K562 (cell line): ENCODE measurements around the gene TMEM245. TPM values are rescaled to one million over a fixed set of nuclear protein-coding genes. Genes with fewer than 3 reads are reported as not detected.

Experiments used
- DDX20 ChIP-seq: fragments of 450-650 bp; IDR thresholded peaks from 2 replicates; pipeline ENCODE4 v1.6.1; 2016; ENCODE audit warnings: missing genetic modification characterization, low read depth, mild to moderate bottlenecking, missing compliant biosample characterization, moderate library complexity
- FUS ChIP-seq: fragments of 200-400 bp; formaldehyde crosslinking; optimal IDR thresholded peaks from 2 replicates; pipeline ENCODE3; 2017; ENCODE audit warnings: low read depth, low read length
- HEY1 ChIP-seq: fragments of 250-450 bp; sonication (Bioruptor Pico); IDR thresholded peaks from 2 replicates; pipeline ENCODE4 v1.5.0; 2020; ENCODE audit warnings: mild to moderate bottlenecking, moderate library complexity, borderline replicate concordance
- HMGN3 ChIP-seq: IDR thresholded peaks from 2 replicates; pipeline ENCODE4 v1.6.1; 2011; ENCODE audit warnings: borderline replicate concordance, low read depth, mild to moderate bottlenecking, mixed read lengths, low read length; ENCODE audit not compliant: insufficient read length; ENCODE audit errors: extremely low read depth
- IRF1 ChIP-seq: sonication (generic); formaldehyde crosslinking; IDR thresholded peaks from 2 replicates; pipeline ENCODE4 v1.8.0; 2022; ENCODE audit warnings: missing genetic modification reagents, mild to moderate bottlenecking, borderline replicate concordance
- JUND ChIP-seq, 2 experiments: IDR thresholded peaks; 2 replicates in 1 of 2; 3 replicates in 1 of 2; pipeline ENCODE4 v1.6.1; 2011; ENCODE audit warnings: borderline replicate concordance in 2 of 2, low read depth in 2 of 2, low read length in 2 of 2, improper control_type of control experiment in 1 of 2, missing biosample characterization in 1 of 2, missing genetic modification characterization in 1 of 2, missing genetic modification reagents in 1 of 2
- KDM1A ChIP-seq, 2 experiments: fragments of 450-650 bp; IDR thresholded peaks; 2 replicates each; pipeline ENCODE4 v1.6.1; 2016; ENCODE audit warnings: mild to moderate bottlenecking in 2 of 2
- NFXL1 ChIP-seq: fragments of 450-650 bp; formaldehyde crosslinking; IDR thresholded peaks from 2 replicates; pipeline ENCODE4 v1.4.0; 2021; ENCODE audit warnings: mild to moderate bottlenecking
- RBM17 ChIP-seq: fragments of 200-400 bp; formaldehyde crosslinking; IDR thresholded peaks from 2 replicates; pipeline ENCODE4 v1.6.1; 2017; ENCODE audit warnings: low read depth, mild to moderate bottlenecking, low read length, borderline replicate concordance
- SIN3B ChIP-seq: fragments of 450-650 bp; IDR thresholded peaks from 2 replicates; pipeline ENCODE4 v1.6.1; 2017; ENCODE audit warnings: low read depth, mild to moderate bottlenecking, moderate library complexity
- SMAD3 ChIP-seq: fragments of 450-650 bp; formaldehyde crosslinking; conservative IDR thresholded peaks from 2 replicates; pipeline ENCODE4 v1.4.0; 2020; ENCODE audit warnings: mild to moderate bottlenecking
- SMARCE1 ChIP-seq: fragments of 450-650 bp; IDR thresholded peaks from 2 replicates; pipeline ENCODE4 v1.7.1; 2016; ENCODE audit warnings: mild to moderate bottlenecking
- TEAD1 ChIP-seq, 2 experiments: fragments of 450-650 bp in 1 of 2; sonication (generic) in 1 of 2; formaldehyde crosslinking; IDR thresholded peaks; 2 replicates each; pipeline versions ENCODE4 v1.4.0 to v1.8.0; 2020 to 2022; ENCODE audit warnings: mild to moderate bottlenecking in 2 of 2, missing genetic modification reagents in 1 of 2
- ZNF124 ChIP-seq: sonication (generic); formaldehyde crosslinking; IDR thresholded peaks from 2 replicates; pipeline ENCODE4 v1.8.1; 2022; ENCODE audit warnings: missing genetic modification reagents
- ZNF408 ChIP-seq: fragments of 250-450 bp; sonication (Bioruptor Pico); IDR thresholded peaks from 2 replicates; pipeline ENCODE4 v1.4.0; 2020; ENCODE audit warnings: low read depth, mild to moderate bottlenecking, moderate library complexity
- ZNF830 ChIP-seq: fragments of 250-450 bp; sonication (Bioruptor Pico); IDR thresholded peaks from 2 replicates; pipeline ENCODE4 v1.5.0; 2021; ENCODE audit warnings: mild to moderate bottlenecking
- polyA plus RNA-seq, 8 experiments: library from polyadenylated mRNA; depleted of rRNA in 4 of 8; stranded (reverse) in 5 of 8; unstranded in 3 of 8; fragments of >200 nt; fragmentation: Nextera tagmentation in 2 of 8; fragmentation: Illumina TruSeq in 1 of 8; extraction: Ambion mirVana in 2 of 8; extraction: Trizol in 1 of 8; gene quantifications; 2 replicates each; pipeline versions ENCODE4 v1.2.1 to v1.2.3, GENCODE V29; 2011 to 2014; ENCODE audit warnings: inconsistent platforms in 1 of 8, missing spikeins in 1 of 8
- total RNA-seq, 7 experiments: library from RNA; depleted of rRNA in 6 of 7; stranded (reverse); fragments of >200 nt in 6 of 7; fragmentation: Illumina TruSeq in 2 of 7; extraction: Trizol in 2 of 7; gene quantifications; 2 replicates each; pipeline versions ENCODE4 v1.2.1 to v1.2.3, GENCODE V29; 2011 to 2021; ENCODE audit warnings: low replicate concordance in 1 of 7

Gene TMEM245
- total and polyA plus RNA-seq, 9 of the 15 experiments (the other 6 are each of a cell fraction or from before 2014, with no cell fraction given), result 8.5 to 43.2 (median 24.3) TPM

GRCh38 chr9:109107402-109108240, 12.1 kb downstream of the TMEM245 start (continued):
- TF ChIP-seq NFXL1 (CRISPR knock-in tag) (no peak), RBM17 (no peak), FUS (no peak), KDM1A (IDR thresholded peaks at IDR 0.05) (peak; percentile 53 to 60; a peak in 3 of 4 replicates), HEY1 (CRISPR knock-in tag) (no peak), IRF1 (no peak), SIN3B (no peak), TEAD1 (CRISPR knock-in tag; IDR thresholded peaks at IDR 0.05) (peak in 1 of 2 experiments; percentile 42; a peak in 1 of 4 replicates), ZNF830 (no peak), ZNF408 (CRISPR knock-in tag) (no peak), SMARCE1 (peak; percentile 97), HMGN3 (no peak), SMAD3 (CRISPR knock-in tag) (no peak), ZNF124 (CRISPR knock-in tag) (no peak), DDX20 (tag) (no peak), JUND (IDR thresholded peaks at IDR 0.05; ENCODE audit: borderline replicate concordance, low read depth, low read length) (peak; percentile 84), JUND (tag; IDR thresholded peaks at IDR 0.05; ENCODE audit: borderline replicate concordance, low read depth, low read length) (peak; percentile 73; the same call in 2 of the 3 replicates)
- TF ChIP-seq, all 486 proteins: peak for 79
